Fibroblast of lung (primary cell): ENCODE measurements around the gene ATP13A1. TPM values are rescaled to one million over a fixed set of nuclear protein-coding genes. Genes with fewer than 3 reads are reported as not detected.
A peak's percentile ranks its signal among the peaks of the same experiment; 100 is the strongest.

Experiments
- DNase-seq, 2 donors: peaks; one replicate each; pipeline versions ENCODE4 v3.0.0 to v3.0.0-alpha.2; 2010; ENCODE audit warnings: low read depth in 2 of 2
- H2AFZ ChIP-seq: 2 replicates; pipeline ENCODE4 v1.5.1; 2012; ENCODE audit warnings: low read length, control low read depth, inconsistent platforms
- H3K27ac ChIP-seq: 2 replicates; pipeline ENCODE4 v1.5.1; 2011; ENCODE audit warnings: low read length, control low read depth; ENCODE audit not compliant: insufficient read depth
- H3K27me3 ChIP-seq: 2 replicates; pipeline ENCODE4 v1.5.1; 2011; ENCODE audit warnings: mild to moderate bottlenecking, low read length; ENCODE audit not compliant: control insufficient read depth, insufficient read depth
- H3K36me3 ChIP-seq: 2 replicates; pipeline ENCODE4 v1.5.1; 2011; ENCODE audit warnings: low read length; ENCODE audit not compliant: control insufficient read depth, insufficient read depth
- H3K4me1 ChIP-seq: 2 replicates; pipeline ENCODE4 v1.5.1; 2011; ENCODE audit warnings: low read length; ENCODE audit not compliant: control insufficient read depth, insufficient read depth; ENCODE audit errors: extremely low read depth
- H3K4me2 ChIP-seq: 2 replicates; pipeline ENCODE4 v1.5.1; 2011; ENCODE audit warnings: low read length, control low read depth; ENCODE audit not compliant: insufficient read depth; ENCODE audit errors: extremely low read depth
- H3K4me3 ChIP-seq, 4 experiments: fragments of 200-600 bp in 1 of 4; sonication (generic) in 1 of 4; replicated peaks in 1 of 4; 2 replicates each; pipeline ENCODE4 v1.5.1; 2011 to 2016; ENCODE audit warnings: low read length in 4 of 4, low read depth in 3 of 4, mild to moderate bottlenecking in 3 of 4, control low read depth in 2 of 4, inconsistent platforms in 1 of 4, mixed read lengths in 1 of 4; ENCODE audit not compliant: insufficient read depth in 1 of 4; ENCODE audit errors: control extremely low read depth in 1 of 4
- H3K79me2 ChIP-seq: 2 replicates; pipeline ENCODE4 v1.5.1; 2012; ENCODE audit warnings: mild to moderate bottlenecking, low read length, inconsistent platforms; ENCODE audit not compliant: control insufficient read depth, insufficient read depth
- H3K9ac ChIP-seq: 2 replicates; pipeline ENCODE4 v1.5.1; 2011; ENCODE audit warnings: mild to moderate bottlenecking, low read length, control low read depth; ENCODE audit not compliant: insufficient read depth
- H3K9me3 ChIP-seq: 2 replicates; pipeline ENCODE4 v1.5.1; 2012; ENCODE audit warnings: low read depth, low read length; ENCODE audit not compliant: control insufficient read depth, insufficient read depth
- H4K20me1 ChIP-seq: 2 replicates; pipeline ENCODE4 v1.5.1; 2011; ENCODE audit warnings: low read length; ENCODE audit not compliant: control insufficient read depth, insufficient read depth; ENCODE audit errors: extremely low read depth
- CTCF ChIP-seq, 2 donors: IDR thresholded peaks in 1 of 2; conservative IDR thresholded peaks in 1 of 2; 1 replicate in 1 of 2; 2 replicates in 1 of 2; pipeline ENCODE4 v1.5.1; 2011 to 2012; ENCODE audit warnings: low read length in 2 of 2, control low read depth in 1 of 2, inconsistent platforms in 1 of 2, low read depth in 1 of 2, mild to moderate bottlenecking in 1 of 2
- EZH2 ChIP-seq: IDR thresholded peaks from 2 replicates; pipeline ENCODE4 v1.5.1; 2012; ENCODE audit warnings: low read length, control low read depth, mild to moderate bottlenecking; ENCODE audit errors: missing control alignments
- polyA plus RNA-seq, 2 donors: library from polyadenylated mRNA; depleted of rRNA in 1 of 2; stranded (reverse) in 1 of 2; unstranded in 1 of 2; fragments of >200 nt; gene quantifications; 2 replicates each; pipeline ENCODE4 v1.2.1, GENCODE V29; 2011 to 2012; ENCODE audit warnings: missing spikeins in 1 of 2
- total RNA-seq: library from RNA; depleted of rRNA; stranded (reverse); fragments of >200 nt; gene quantifications from 2 replicates; pipeline ENCODE4 v1.2.1, GENCODE V29; 2014

Gene ATP13A1
- total and polyA plus RNA-seq, 2 donors (not counting 1 experiment from before 2014, with no cell fraction given) = 8.5 to 25.4 TPM

GRCh38 chr19:19662871-19663255 is 613 bp downstream of the ATP13A1 start:
- Histone ChIP-seq H3K4me1 (peaks cover 4% of the 10 kb centered on the region), H3K27ac (peak overlapping the region; percentile 98), H3K9ac (peak overlapping the region; percentile 97), H4K20me1 (no peaks in the 10 kb centered on the region), H3K79me2 (peaks cover 33% of the 10 kb centered on the region), H3K27me3 (no peaks in the 10 kb centered on the region), H3K4me2 (peak overlapping the region; percentile 77), H3K36me3 (peaks cover 9% of the 10 kb centered on the region), H2AFZ (peak overlapping the region; percentile 75), H3K9me3 (no peaks in the 10 kb centered on the region), H3K4me3 (peak overlapping the region; percentile 70 to 98 (median 96))
- TF ChIP-seq EZH2 (no peak), CTCF (conservative IDR thresholded peaks at IDR 0.05 in 1 of 2, IDR thresholded peaks at IDR 0.05 in 1 of 2; ENCODE audit: low read depth in 1 of 2, low read length in 2 of 2) (no peak)
- no peak for DNase-seq

GRCh38 chr19:19662344-19662743 is 1.1 kb downstream of the ATP13A1 start:
- peak overlapping the region; percentile 98 for H3K27ac ChIP-seq
- DNase-seq = no peak
- peaks cover 4% of the 10 kb centered on the region for H3K4me1 ChIP-seq

GRCh38 chr19:19661675-19662251 is 1.7 kb downstream of the ATP13A1 start:
- Histone ChIP-seq H3K9ac (no peak overlapping the region), H3K4me2 (peak overlapping the region; percentile 59)
- DNase-seq = no peak

More at GRCh38 chr19:19662344-19662743, 1.1 kb downstream of the ATP13A1 start:
- TF ChIP-seq EZH2 (no peak), CTCF (conservative IDR thresholded peaks at IDR 0.05 in 1 of 2, IDR thresholded peaks at IDR 0.05 in 1 of 2; ENCODE audit: low read depth in 1 of 2, low read length in 2 of 2) (no peak)
- Histone ChIP-seq H3K4me3 (peak overlapping the region; percentile 70 to 98 (median 96)), H3K9ac (no peak overlapping the region), H3K36me3 (peaks cover 9% of the 10 kb centered on the region), H3K27me3 (no peaks in the 10 kb centered on the region), H3K4me2 (peak overlapping the region; percentile 77), H3K79me2 (peaks cover 33% of the 10 kb centered on the region), H4K20me1 (no peaks in the 10 kb centered on the region), H2AFZ (no peak overlapping the region), H3K9me3 (no peaks in the 10 kb centered on the region)

More at GRCh38 chr19:19661675-19662251, 1.7 kb downstream of the ATP13A1 start:
- Histone ChIP-seq H3K9me3 (no peaks in the 10 kb centered on the region), H3K27me3 (no peaks in the 10 kb centered on the region), H4K20me1 (no peaks in the 10 kb centered on the region), H3K79me2 (peaks cover 33% of the 10 kb centered on the region), H3K27ac (no peak overlapping the region), H3K36me3 (peaks cover 12% of the 10 kb centered on the region), H3K4me1 (peaks cover 4% of the 10 kb centered on the region), H3K4me3 (peak overlapping the region in 2 of 4 experiments; percentile 70 to 95), H2AFZ (no peak overlapping the region)
- TF ChIP-seq EZH2 = no peak
- TF ChIP-seq CTCF (conservative IDR thresholded peaks at IDR 0.05 in 1 of 2, IDR thresholded peaks at IDR 0.05 in 1 of 2; ENCODE audit: low read depth in 1 of 2, low read length in 2 of 2) = no peak
